Fibroblast of skin of abdomen (primary cell): ENCODE data around the gene ITPKB.

Experiments used
- DNase-seq: peaks from one replicate; pipeline ENCODE4 v3.0.0-alpha.2; 2013

ITPKB gene

GRCh38 chr1:226702957-226703831 is 35.9 kb downstream of the ITPKB start:
- peak; percentile 67 for DNase-seq

GRCh38 chr1:226702318-226702956 is 36.6 kb downstream of the ITPKB start:
- peak; percentile 9 for DNase-seq

DNA sequence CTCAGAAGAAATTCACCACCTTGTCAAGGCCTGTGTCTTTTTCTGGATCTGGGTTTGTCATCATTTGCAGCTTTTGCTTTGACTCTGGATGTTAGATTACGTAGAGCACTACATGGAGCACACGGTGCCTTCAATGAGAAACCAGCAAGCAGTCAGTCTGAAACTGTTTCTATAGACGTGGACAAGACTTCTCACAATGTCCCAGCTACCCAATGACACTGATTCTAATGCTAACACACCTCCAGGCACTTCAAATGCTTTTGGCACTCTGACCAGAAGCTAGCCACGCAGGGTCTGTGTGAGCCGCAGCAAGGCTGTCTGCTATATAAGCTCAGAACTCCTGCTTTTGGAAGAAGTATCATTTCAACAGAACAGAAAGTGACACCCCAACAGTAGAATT is 38.2 kb downstream of the ITPKB start:
- DNase-seq, result no peak

DNA sequence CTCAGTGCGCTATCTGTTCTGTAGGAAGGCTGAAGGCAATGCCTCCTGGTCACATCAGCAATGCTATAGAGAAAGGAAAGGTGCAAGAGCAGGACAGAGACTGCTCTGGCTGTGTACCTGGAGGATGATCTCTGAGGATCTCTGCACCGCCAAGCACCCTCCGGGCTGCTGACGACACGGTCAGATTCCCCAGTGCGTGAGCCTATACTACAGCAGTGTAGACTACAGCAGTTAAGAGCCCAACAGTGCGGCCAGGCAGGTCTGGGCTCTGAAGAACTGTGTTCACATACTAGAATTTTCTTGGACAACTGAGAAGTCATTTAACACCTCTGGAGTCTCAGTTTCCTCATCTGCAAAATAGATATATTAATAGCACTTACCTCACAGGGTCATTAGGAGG is 39.9 kb downstream of the ITPKB start:
- no peak for DNase-seq

GRCh38 chr1:226698659-226699058 is 40.4 kb downstream of the ITPKB start:
- no peak for DNase-seq

DNA sequence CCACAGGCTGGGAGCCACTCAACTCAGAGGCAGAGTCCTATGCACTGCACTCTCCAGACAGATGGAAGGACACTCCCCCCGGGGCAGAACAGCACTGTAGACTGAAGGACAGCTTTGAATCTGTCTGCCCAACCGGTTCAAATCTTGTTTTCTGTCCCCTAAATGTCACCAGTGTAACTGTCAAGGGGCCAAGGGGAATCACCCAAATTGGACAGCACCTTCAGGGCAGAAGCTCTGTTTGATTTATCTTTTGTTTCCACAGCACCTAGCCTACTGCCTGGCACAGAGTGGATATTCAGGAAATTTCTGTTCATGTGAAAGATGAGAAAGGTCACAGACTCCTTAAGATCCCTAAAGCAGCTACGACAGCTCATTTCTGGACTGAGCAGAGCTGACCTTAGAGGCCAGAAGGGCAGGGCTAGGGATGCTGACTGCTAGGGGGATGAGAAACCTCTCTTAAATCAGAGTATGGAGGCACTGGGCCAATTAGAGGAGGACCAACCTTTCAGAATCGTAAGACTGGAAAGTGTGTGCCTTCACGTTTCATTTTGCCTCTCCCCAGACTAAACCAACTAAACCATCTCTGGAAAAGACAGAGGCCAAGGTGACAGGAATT is 41.0 kb downstream of the ITPKB start:
- no peak for DNase-seq

DNA sequence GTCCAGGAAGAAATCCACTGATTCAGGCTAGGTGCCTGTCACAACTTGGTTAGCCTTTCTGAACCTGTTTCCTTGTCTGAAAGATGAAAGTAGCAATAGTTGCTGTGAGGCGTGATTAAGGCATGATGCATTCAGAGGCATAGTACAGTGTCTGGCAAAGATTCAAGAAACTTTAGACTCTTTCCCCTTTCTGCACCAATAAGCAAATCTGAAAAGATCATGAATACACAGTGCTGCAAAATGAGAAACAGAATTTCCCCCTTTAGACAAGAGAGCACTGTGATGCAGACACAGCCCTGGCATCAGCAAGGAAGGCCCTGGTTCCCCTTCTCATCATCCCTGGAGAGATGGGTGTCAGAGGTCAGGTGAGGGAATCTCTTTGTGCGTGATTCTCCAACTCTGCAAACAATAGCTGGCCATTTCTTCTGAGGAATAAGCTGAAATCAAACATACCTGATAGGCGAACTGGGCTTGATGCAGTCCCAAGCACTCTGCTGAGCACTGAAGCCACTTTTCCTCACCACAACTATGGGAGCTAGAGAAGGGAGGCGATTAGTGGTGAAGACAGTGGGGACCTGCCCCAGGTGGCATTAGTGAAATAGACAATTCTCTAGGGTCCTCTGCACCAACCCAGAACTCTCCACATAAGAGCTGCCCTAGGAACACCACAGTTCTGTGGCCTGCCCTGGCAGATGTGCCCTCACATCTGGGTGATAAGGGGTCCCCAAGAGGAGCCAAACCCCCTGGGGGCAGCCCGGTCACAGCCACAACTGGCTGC is 41.7 kb downstream of the ITPKB start:
- peak; percentile 70 for DNase-seq

- peak; percentile 28 for DNase-seq
These were observed 42.5 kb downstream of the ITPKB start for GRCh38 chr1:226696547-226696946.

- DNase-seq, result no peak
These were observed 43.7 kb downstream of the ITPKB start for GRCh38 chr1:226695335-226695900.

GRCh38 chr1:226692823-226693222 is 46.3 kb downstream of the ITPKB start:
- no peak for DNase-seq

- DNase-seq, result no peak
These were observed 46.9 kb downstream of the ITPKB start for GRCh38 chr1:226692051-226692792.

DNA sequence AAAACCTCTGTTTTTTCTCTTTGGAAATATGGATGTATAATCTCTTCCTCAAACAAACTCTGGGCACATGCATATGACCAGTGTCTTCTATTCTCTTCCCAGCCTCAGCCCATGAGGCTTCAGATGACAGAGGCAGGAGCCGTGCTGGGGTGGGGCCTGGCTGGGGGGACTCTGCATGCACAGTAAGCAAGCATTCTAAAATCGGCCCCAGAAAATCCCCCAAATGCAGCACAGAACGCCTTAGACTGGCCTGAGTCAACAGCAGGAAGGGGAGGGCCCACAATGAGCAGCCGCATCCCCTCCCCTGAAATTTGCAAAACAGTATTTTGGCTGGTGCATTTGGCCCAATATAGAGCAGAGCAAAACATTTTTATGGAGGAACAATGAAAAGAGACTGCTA is 47.8 kb downstream of the ITPKB start:
- DNase-seq, result no peak

GRCh38 chr1:226690460-226690982 is 48.6 kb downstream of the ITPKB start:
- DNase-seq, result no peak

GRCh38 chr1:226688808-226689207 is 50.3 kb downstream of the ITPKB start:
- DNase-seq, result no peak

DNA sequence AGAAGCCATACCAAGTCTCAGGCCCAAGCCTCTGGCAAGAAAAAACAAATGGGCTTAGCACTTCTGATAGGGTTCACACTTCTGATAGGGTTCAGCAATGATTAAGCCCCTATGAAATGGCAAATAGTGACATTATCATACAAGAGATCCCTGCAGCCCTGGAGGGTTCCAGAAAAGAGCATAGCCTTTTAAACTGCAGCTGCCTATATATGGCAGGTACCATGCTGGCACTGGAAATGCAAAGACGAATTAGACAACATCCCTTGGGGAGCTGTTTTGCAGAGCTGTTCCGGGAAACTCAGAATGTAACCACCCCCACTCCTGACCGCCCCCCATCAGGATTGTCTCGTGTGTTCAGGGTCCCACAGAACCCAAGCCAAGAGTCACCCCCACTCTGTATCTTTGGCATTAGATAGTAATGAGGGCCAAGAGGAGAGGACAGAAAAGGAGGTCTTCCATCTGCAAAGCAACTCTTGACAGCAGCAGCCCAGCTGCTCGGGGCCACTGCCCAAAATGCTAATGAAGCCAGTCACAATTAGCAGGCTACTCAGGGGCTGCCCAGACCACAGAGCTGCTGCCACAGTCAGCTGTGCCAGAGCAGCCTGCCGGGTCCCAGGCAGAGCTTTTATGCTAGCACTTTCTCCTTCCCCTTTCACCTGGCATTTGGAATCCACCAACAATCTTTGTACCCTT is 50.9 kb downstream of the ITPKB start:
- DNase-seq, result no peak

DNA sequence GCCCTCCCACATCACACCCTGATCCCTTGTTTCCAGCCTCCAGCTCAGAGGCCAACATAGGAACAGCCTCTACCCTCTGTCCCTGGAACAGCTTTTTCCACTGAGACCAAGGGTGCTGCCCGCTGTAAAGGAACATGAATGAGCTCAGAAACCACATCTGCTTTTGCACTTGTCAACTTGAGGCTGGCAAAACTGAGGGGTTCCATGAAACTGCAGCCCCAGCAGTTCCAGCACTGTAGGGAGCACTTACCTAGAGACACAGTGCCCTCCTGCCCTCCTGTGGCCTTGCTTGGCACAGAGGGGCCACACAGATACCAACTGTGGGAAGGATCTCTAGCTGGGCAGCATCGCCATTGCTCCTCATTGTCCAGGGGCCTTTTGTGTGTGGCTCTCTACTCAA is 51.7 kb downstream of the ITPKB start:
- no peak for DNase-seq

GRCh38 chr1:226686440-226687425 is 52.3 kb downstream of the ITPKB start:
- DNase-seq, result no peak

- no peak for DNase-seq
These were observed 53.8 kb downstream of the ITPKB start for GRCh38 chr1:226685196-226685820.

GRCh38 chr1:226684026-226684425 is 55.1 kb downstream of the ITPKB start:
- no peak for DNase-seq
